Stimulated activated naive CD4-positive, alpha-beta T cell treated with Interleukin-2 at 50 U/mL for 16 hours (primary cell): ENCODE data around the gene SPINK5.

ENCODE experiments used
- DNase-seq: peaks from one replicate; lab custom pipeline; 2025; lab: John Stamatoyannopoulos, UW

SPINK5 gene

GRCh38 chr5:148094336-148094735, 30.6 kb downstream of the SPINK5 start:
- DNase-seq: no peak

GRCh38 chr5:148104226-148104625, 40.4 kb downstream of the SPINK5 start:
- no peak for DNase-seq

- no peak for DNase-seq
These were observed 43.8 kb downstream of the SPINK5 start for GRCh38 chr5:148107608-148108007.

GRCh38 chr5:148113243-148113642, 49.5 kb downstream of the SPINK5 start:
- DNase-seq: no peak

- no peak for DNase-seq
These were observed 56.5 kb downstream of the SPINK5 start for GRCh38 chr5:148120317-148120716.

- no peak for DNase-seq
These were observed 61.9 kb downstream of the SPINK5 start for GRCh38 chr5:148125641-148126040.

GRCh38 chr5:148135091-148136048, 71.6 kb downstream of the SPINK5 start:
- no peak for DNase-seq

GRCh38 chr5:148140846-148141245, 77.1 kb downstream of the SPINK5 start:
- no peak for DNase-seq

- DNase-seq: no peak
These were observed 77.9 kb downstream of the SPINK5 start for GRCh38 chr5:148141645-148142044.

GRCh38 chr5:148145916-148146315, 82.1 kb downstream of the SPINK5 start:
- DNase-seq: no peak

GRCh38 chr5:148146487-148146886, 82.7 kb downstream of the SPINK5 start:
- DNase-seq: no peak

GRCh38 chr5:148147415-148147814, 83.6 kb downstream of the SPINK5 start:
- DNase-seq: no peak

GRCh38 chr5:148151872-148152271, 88.1 kb downstream of the SPINK5 start:
- no peak for DNase-seq

GRCh38 chr5:148152781-148153180, 89.0 kb downstream of the SPINK5 start:
- no peak for DNase-seq

GRCh38 chr5:148156609-148157008, 92.8 kb downstream of the SPINK5 start:
- no peak for DNase-seq

- DNase-seq: no peak
These were observed 98.3 kb downstream of the SPINK5 start for GRCh38 chr5:148162038-148162437.

- no peak for DNase-seq
These were observed 99.6 kb downstream of the SPINK5 start for GRCh38 chr5:148163345-148163744.

GRCh38 chr5:148166550-148167283, 102.9 kb downstream of the SPINK5 start:
- DNase-seq: no peak

- no peak for DNase-seq
These were observed 104.5 kb downstream of the SPINK5 start, which contains the start of gene SPINK14 for GRCh38 chr5:148168246-148168645. SPINK14 (plus strand) TSS chr5:148168546; CDS start chr5:148169733, 1,187 bp downstream.

- no peak for DNase-seq
These were observed 108.6 kb downstream of the SPINK5 start for GRCh38 chr5:148172377-148172776.

- no peak for DNase-seq
These were observed 112.7 kb downstream of the SPINK5 start for GRCh38 chr5:148176480-148176879.

- no peak for DNase-seq
These were observed 113.4 kb downstream of the SPINK5 start for GRCh38 chr5:148177207-148177606.

GRCh38 chr5:148179234-148179824, 115.5 kb downstream of the SPINK5 start:
- DNase-seq: no peak
